Natural killer cell (primary cell): ENCODE measurements around the gene VPS13A. TPM values are rescaled to one million over a fixed set of nuclear protein-coding genes. Genes with fewer than 3 reads are reported as not detected.
A peak's percentile ranks its signal among the peaks of the same experiment; 100 is the strongest.

ENCODE experiments used
- ATAC-seq, 3 donors: fragments of 150-1000 bp in 2 of 3; fragments of 200-7000 bp in 1 of 3; cut with Tn5 transposase; 1 replicate in 1 of 3; 2 replicates in 2 of 3; pipeline ENCODE4 v1.10.0; 2021; ENCODE audit warnings: mild to moderate bottlenecking in 2 of 3, moderate library complexity in 2 of 3
- DNase-seq, 2 donors: peaks; one replicate each; pipeline versions ENCODE4 v3.0.0 to v3.0.0-alpha.2; 2013 to 2021; ENCODE audit warnings: mixed read lengths in 1 of 2
- H3K27ac ChIP-seq: one replicate; pipeline ENCODE4 v1.5.1; 2013; ENCODE audit warnings: mild to moderate bottlenecking, low read length
- H3K27me3 ChIP-seq: one replicate; pipeline ENCODE4 v1.6.1; 2013; ENCODE audit warnings: low read length; ENCODE audit not compliant: control insufficient read depth, insufficient read depth
- H3K36me3 ChIP-seq: one replicate; pipeline ENCODE4 v1.6.1; 2013; ENCODE audit warnings: low read length; ENCODE audit not compliant: control insufficient read depth, insufficient read depth
- H3K4me1 ChIP-seq: one replicate; pipeline ENCODE4 v1.6.1; 2013; ENCODE audit warnings: low read length; ENCODE audit not compliant: control insufficient read depth, insufficient read depth
- H3K4me3 ChIP-seq: one replicate; pipeline ENCODE4 v1.5.1; 2013; ENCODE audit warnings: low read length
- H3K9me3 ChIP-seq: one replicate; pipeline ENCODE4 v1.6.1; 2013; ENCODE audit warnings: low read length; ENCODE audit not compliant: control insufficient read depth, insufficient read depth
- H3K27ac Mint-ChIP-seq, 2 donors: one replicate each; pipeline ENCODE4 v1.8.0; 2022; ENCODE audit warnings: mild to moderate bottlenecking in 2 of 2, mixed read lengths in 2 of 2, moderate library complexity in 1 of 2
- H3K27me3 Mint-ChIP-seq, 2 donors: one replicate each; pipeline ENCODE4 v1.8.0; 2022; ENCODE audit warnings: low read depth in 2 of 2, mixed read lengths in 2 of 2
- H3K36me3 Mint-ChIP-seq: one replicate; pipeline ENCODE4 v1.8.0; 2022; ENCODE audit warnings: mixed read lengths
- H3K4me1 Mint-ChIP-seq, 2 donors: one replicate each; pipeline ENCODE4 v1.8.0; 2022; ENCODE audit warnings: mixed read lengths in 2 of 2
- H3K4me3 Mint-ChIP-seq: one replicate; pipeline ENCODE4 v1.8.0; 2022; ENCODE audit warnings: mild to moderate bottlenecking, moderate library complexity, mixed read lengths
- H3K9me3 Mint-ChIP-seq, 2 donors: one replicate each; pipeline ENCODE4 v1.8.0; 2022; ENCODE audit warnings: mixed read lengths in 2 of 2
- CTCF ChIP-seq: fragments of 200-600 bp; IDR thresholded peaks from one replicate; pipeline ENCODE4 v1.8.0; 2022; ENCODE audit warnings: antibody characterized with exemption
- WGBS: methylation state at CpG from one replicate; pipeline ENCODE4 v1.1.7; 2013; ENCODE audit warnings: missing lambda C conversion rate; ENCODE audit not compliant: insufficient coverage; 5-methylcytosine and 5-hydroxymethylcytosine counted together
- intact Hi-C: fragments of 100-400 bp; cut with micrococcal nuclease; formaldehyde crosslinking; loops from one replicate; pipeline ENCODE4 v1.14.2; 2022
- total RNA-seq, 4 donors: library from RNA; stranded (reverse); fragments of 120-200 nt in 1 of 4; gene quantifications; one replicate each; pipeline versions ENCODE4 v1.2.3 to v1.2.4, GENCODE V29; 2013 to 2022

Gene VPS13A
- total RNA-seq, 3 donors from 2014 or later (not counting 1 experiment from before 2014, with no cell fraction given): 54.7 to 74.2 (median 70.4) TPM

DNA sequence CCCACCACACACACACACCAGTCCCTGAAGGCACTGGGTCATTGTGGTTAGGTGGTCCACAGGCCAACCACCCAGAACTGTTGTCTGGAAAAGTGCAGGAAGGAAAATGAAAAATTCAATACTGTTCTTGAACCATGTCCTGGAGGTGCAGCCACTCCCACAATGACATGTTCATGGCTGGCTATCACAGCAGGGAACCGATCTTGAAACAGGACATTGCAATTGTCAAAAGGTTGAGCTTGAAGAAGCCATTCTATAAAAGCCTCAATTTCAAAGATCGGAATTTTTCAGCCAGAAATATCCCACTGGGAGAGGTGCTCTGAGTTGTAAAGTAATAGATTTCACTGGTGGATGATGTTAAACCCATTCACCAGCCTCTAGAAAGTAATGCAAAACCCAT, 252.6 kb downstream of the VPS13A start:
- intact Hi-C loops: no loop called here

GRCh38 chr9:77432053-77432452, 254.7 kb downstream of the VPS13A start:
- Mint-ChIP-seq H3K9me3 (no peaks in the 10 kb centered on the region), H3K36me3 (no peaks in the 10 kb centered on the region), H3K4me1 (peaks cover 0 to 4% of the 10 kb centered on the region in 2 donors), H3K27ac (no peak overlapping the region), H3K27me3 (peaks cover 0 to 4% of the 10 kb centered on the region in 2 donors), H3K4me3 (no peak overlapping the region)
- ATAC-seq (no peak), DNase-seq (no peak)
- H3K27ac ChIP-seq: no peak overlapping the region
- no peak for TF ChIP-seq CTCF
- WGBS: 93% methylated on average over 6 of the region's 6 CpGs
- no peaks in the 10 kb centered on the region for H3K36me3 ChIP-seq
- intact Hi-C loops: no loop called here
- no peak overlapping the region for H3K4me3 ChIP-seq
- H3K27me3 ChIP-seq: no peaks in the 10 kb centered on the region
- no peaks in the 10 kb centered on the region for H3K9me3 ChIP-seq
- no peaks in the 10 kb centered on the region for H3K4me1 ChIP-seq

More for the DNA sequence above, 252.6 kb downstream of the VPS13A start:
- DNase-seq (no peak), ATAC-seq (no peak)
- Mint-ChIP-seq H3K36me3 (no peaks in the 10 kb centered on the region), H3K4me3 (no peak overlapping the region), H3K9me3 (no peaks in the 10 kb centered on the region), H3K27ac (no peak overlapping the region), H3K27me3 (peaks cover 0 to 4% of the 10 kb centered on the region in 2 donors), H3K4me1 (peaks cover 0 to 4% of the 10 kb centered on the region in 2 donors)
- Histone ChIP-seq H3K27ac (no peak overlapping the region), H3K9me3 (no peaks in the 10 kb centered on the region), H3K36me3 (no peaks in the 10 kb centered on the region), H3K27me3 (no peaks in the 10 kb centered on the region), H3K4me3 (no peak overlapping the region), H3K4me1 (no peaks in the 10 kb centered on the region)
- no peak for TF ChIP-seq CTCF
- WGBS: 89% methylated on average over 2 of the region's 2 CpGs

- Histone ChIP-seq H3K9me3 (no peaks in the 10 kb centered on the region), H3K27ac (no peak overlapping the region), H3K4me1 (no peaks in the 10 kb centered on the region), H3K27me3 (no peaks in the 10 kb centered on the region), H3K36me3 (no peaks in the 10 kb centered on the region), H3K4me3 (no peak overlapping the region)
- peaks cover 0 to 7% of the 10 kb centered on the region in 2 donors for H3K27me3 Mint-ChIP-seq
- no peaks in the 10 kb centered on the region for H3K9me3 Mint-ChIP-seq
- 70% methylated on average over 21 of the region's 21 CpGs for WGBS
- H3K36me3 Mint-ChIP-seq: no peaks in the 10 kb centered on the region
- ATAC-seq (peak; percentile 47 to 83 (median 68)), DNase-seq (peak in 1 of 2 donors; percentile 71)
- intact Hi-C loops: no loop called here
- H3K4me1 Mint-ChIP-seq: peaks cover 0 to 4% of the 10 kb centered on the region in 2 donors
- H3K4me3 Mint-ChIP-seq: no peak overlapping the region
- H3K27ac Mint-ChIP-seq: no peak overlapping the region
- peak; percentile 58 for TF ChIP-seq CTCF
Observed at GRCh38 chr9:77433675-77434445, 256.5 kb downstream of the VPS13A start.
